ENCODE measurements around the gene LRRK1. TPM values are rescaled to one million over a fixed set of nuclear protein-coding genes. Genes with fewer than 3 reads are reported as not detected.

The LRRK1 gene
- polyA plus RNA-seq, 1 experiment: 16.9 TPM

- Histone ChIP-seq H3K36me3 (ENCODE audit: control insufficient read depth, insufficient read depth, low read length) (no peaks in the 10 kb centered on the region), H3K27me3 (ENCODE audit: control insufficient read depth, insufficient read depth, low read length) (no peaks in the 10 kb centered on the region), H3K4me3 (ENCODE audit: low read depth, low read length) (no peak overlapping the region)
- no peak for TF ChIP-seq CTCF (IDR thresholded peaks at IDR 0.05; ENCODE audit: insufficient read depth, low read depth, low read length)
- ChIA-PET CTCF (interaction anchor here (0.7 to 0.9 kb wide), 3 partner anchors 12 to 158 kb away, joined by 3 read pairs; no protein-coding TSS in a partner anchor), POLR2A (no interaction called here)
- no peak for DNase-seq (ENCODE audit: low read depth)
These were observed 181.0 kb downstream of the LRRK1 start for GRCh38 chr15:101100118-101100517.

GRCh38 chr15:101100593-101101442, 181.7 kb downstream of the LRRK1 start:
- CTCF ChIA-PET: interaction anchor here (0.7 to 1.8 kb wide), 6 partner anchors 10 to 157 kb away, joined by 3 to 4 read pairs (median 3); no protein-coding TSS in a partner anchor
- POLR2A ChIA-PET: no interaction called here
- TF ChIP-seq CTCF (IDR thresholded peaks at IDR 0.05; ENCODE audit: insufficient read depth, low read depth, low read length): no peak
- DNase-seq (ENCODE audit: low read depth): no peak
- Histone ChIP-seq H3K4me3 (ENCODE audit: low read depth, low read length) (no peak overlapping the region), H3K27me3 (ENCODE audit: control insufficient read depth, insufficient read depth, low read length) (no peaks in the 10 kb centered on the region), H3K36me3 (ENCODE audit: control insufficient read depth, insufficient read depth, low read length) (no peaks in the 10 kb centered on the region)

- no peak for TF ChIP-seq CTCF (IDR thresholded peaks at IDR 0.05; ENCODE audit: insufficient read depth, low read depth, low read length)
- ChIA-PET CTCF (interaction anchor here (1.2 to 1.8 kb wide), 3 partner anchors 9 to 14 kb away, joined by 3 to 4 read pairs (median 3); no protein-coding TSS in a partner anchor), POLR2A (no interaction called here)
- H3K36me3 ChIP-seq (ENCODE audit: control insufficient read depth, insufficient read depth, low read length): no peaks in the 10 kb centered on the region
- no peaks in the 10 kb centered on the region for H3K27me3 ChIP-seq (ENCODE audit: control insufficient read depth, insufficient read depth, low read length)
- H3K4me3 ChIP-seq (ENCODE audit: low read depth, low read length): no peak overlapping the region
- no peak for DNase-seq (ENCODE audit: low read depth)
These were observed 182.5 kb downstream of the LRRK1 start for GRCh38 chr15:101101676-101102075.

GRCh38 chr15:101102746-101103145, 183.6 kb downstream of the LRRK1 start:
- TF ChIP-seq CTCF (IDR thresholded peaks at IDR 0.05; ENCODE audit: insufficient read depth, low read depth, low read length): no peak
- POLR2A ChIA-PET: no interaction called here

GRCh38 chr15:101103598-101103997, 184.4 kb downstream of the LRRK1 start:
- H3K4me3 ChIP-seq (ENCODE audit: low read depth, low read length): no peak overlapping the region
- H3K36me3 ChIP-seq (ENCODE audit: control insufficient read depth, insufficient read depth, low read length): no peaks in the 10 kb centered on the region
- no peak for DNase-seq (ENCODE audit: low read depth)
- TF ChIP-seq CTCF (IDR thresholded peaks at IDR 0.05; ENCODE audit: insufficient read depth, low read depth, low read length): no peak
- H3K27me3 ChIP-seq (ENCODE audit: control insufficient read depth, insufficient read depth, low read length): no peaks in the 10 kb centered on the region
- CTCF ChIA-PET: no interaction called here
- POLR2A ChIA-PET: interaction anchor here (0.5 kb wide), 1 partner anchor 73 kb away, joined by 3 read pairs; no protein-coding TSS in a partner anchor

More at GRCh38 chr15:101102746-101103145, 183.6 kb downstream of the LRRK1 start:
- CTCF ChIA-PET: no interaction called here
- Histone ChIP-seq H3K36me3 (ENCODE audit: control insufficient read depth, insufficient read depth, low read length) (no peaks in the 10 kb centered on the region), H3K27me3 (ENCODE audit: control insufficient read depth, insufficient read depth, low read length) (no peaks in the 10 kb centered on the region), H3K4me3 (ENCODE audit: low read depth, low read length) (no peak overlapping the region)
- no peak for DNase-seq (ENCODE audit: low read depth)

Measured in BJ (cell line).